HG02981 (cell line): ENCODE data around the gene ZNF467.

Experiments used
- ATAC-seq: cut with Tn5 transposase; IDR thresholded peaks from one replicate; pipeline ENCODE4 v1.9.1; 2021; ENCODE audit warnings: mild to moderate bottlenecking, moderate library complexity; ENCODE audit not compliant: unreplicated experiment

ZNF467 gene

GRCh38 chr7:149716932-149717307 is 56.5 kb downstream of the ZNF467 start:
- ATAC-seq: no peak

- no peak for ATAC-seq
These were observed 57.1 kb downstream of the ZNF467 start for GRCh38 chr7:149716007-149716931.

GRCh38 chr7:149715476-149715875 is 57.9 kb downstream of the ZNF467 start:
- ATAC-seq: no peak

GRCh38 chr7:149714910-149715471 is 58.4 kb downstream of the ZNF467 start:
- ATAC-seq: no peak
